SKM-1 (cell line): Measurements from ENCODE around the gene PPP2R5D.
"Not testable (repeated sequence)": the region's sequence is repeated elsewhere in the genome, so short reads cannot be mapped to it uniquely, and the experiment has no call there.

Source experiments
- DNase-seq: peaks from one replicate; lab custom pipeline; 2025; ENCODE audit not compliant: unreplicated experiment; lab: John Stamatoyannopoulos, UW

Gene PPP2R5D

DNA sequence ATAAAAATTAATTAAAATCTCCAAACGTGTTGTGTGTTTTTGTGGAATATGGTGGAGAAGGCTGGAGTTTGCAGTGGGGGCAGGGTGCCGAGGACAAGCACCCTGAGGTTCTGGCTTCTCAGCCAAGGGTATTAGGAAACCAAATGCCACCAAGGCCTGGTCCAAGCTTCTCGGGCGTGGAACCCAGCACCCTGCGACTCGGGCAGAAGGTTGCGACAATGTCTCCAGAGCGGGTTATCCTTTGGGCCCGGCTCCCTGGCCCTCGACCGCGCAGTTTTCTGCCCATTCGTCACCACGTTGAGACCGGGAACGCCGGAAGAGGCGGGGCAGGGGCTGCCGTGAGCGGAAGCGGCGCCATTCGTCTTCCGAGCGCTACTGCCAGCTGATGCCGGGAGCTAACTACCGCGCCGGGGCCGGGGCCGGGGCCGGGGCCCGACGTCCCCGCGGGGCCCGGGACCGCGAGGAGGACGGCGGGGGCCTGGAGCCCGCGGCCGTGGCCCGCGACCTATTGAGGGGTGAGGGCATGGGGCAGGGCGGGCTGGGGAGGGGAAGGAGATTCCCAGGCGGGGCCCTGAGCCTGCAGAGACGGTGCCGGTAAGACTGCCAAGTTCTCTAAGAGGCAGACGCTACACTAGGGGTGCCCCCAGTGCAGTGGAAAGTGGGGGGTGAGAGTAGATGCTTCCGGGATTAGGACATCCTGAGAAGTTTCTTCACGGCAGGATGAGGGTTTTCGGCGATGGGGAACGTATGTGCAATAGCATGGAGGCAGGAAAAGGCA, 37.1 kb downstream of the PPP2R5D start, which contains the start of gene RRP36:
RRP36 (plus strand) TSS at position 354 of the 778 bp plus-strand sequence; CDS start at position 386, 32 bp downstream.
- DNase-seq = peak; percentile 24

DNA sequence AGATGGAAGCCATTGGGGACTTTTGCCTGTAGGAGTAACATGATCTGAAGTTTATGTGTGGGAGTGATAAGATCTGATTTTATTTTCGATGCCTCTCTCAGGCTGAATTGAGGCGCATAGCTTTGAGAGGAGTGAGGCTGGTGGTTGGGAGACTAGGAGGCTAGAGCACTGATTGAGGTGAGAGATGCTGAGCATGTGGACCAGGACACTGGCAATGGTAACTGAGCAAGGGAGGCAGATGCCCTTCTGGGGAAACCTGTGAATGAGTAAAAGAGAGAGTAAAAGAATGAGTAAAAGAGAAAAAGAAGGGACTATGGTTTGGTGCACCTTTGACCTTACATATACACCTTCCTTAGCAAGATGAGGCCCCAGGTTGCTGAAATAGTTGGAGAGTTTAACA, 40.1 kb downstream of the PPP2R5D start:
- no peak for DNase-seq

- DNase-seq = no peak
Observed at GRCh38 chr6:43026365-43026764, 42.0 kb downstream of the PPP2R5D start.

- DNase-seq = no peak
Observed at GRCh38 chr6:43029120-43029519, 44.8 kb downstream of the PPP2R5D start.

DNA sequence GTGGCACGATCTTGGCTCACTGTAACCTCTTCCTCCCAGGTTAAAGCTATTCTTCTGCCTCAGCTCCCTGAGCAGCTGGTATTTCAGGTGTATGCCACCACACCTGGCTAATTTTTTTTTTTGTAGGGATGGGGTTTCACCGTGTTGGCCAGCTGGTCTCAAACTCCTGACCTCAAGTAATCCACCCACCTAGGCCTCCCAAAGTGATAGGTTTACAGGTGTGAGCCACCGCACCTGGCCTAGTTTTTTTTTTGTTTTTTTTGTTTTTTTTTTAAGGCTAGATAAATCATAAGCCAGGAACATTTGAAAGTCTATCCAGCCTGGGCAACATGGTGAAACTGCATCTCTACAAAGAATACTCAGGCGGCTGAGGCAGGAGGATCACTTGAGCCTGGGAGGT, 48.0 kb downstream of the PPP2R5D start:
- DNase-seq = no peak

DNA sequence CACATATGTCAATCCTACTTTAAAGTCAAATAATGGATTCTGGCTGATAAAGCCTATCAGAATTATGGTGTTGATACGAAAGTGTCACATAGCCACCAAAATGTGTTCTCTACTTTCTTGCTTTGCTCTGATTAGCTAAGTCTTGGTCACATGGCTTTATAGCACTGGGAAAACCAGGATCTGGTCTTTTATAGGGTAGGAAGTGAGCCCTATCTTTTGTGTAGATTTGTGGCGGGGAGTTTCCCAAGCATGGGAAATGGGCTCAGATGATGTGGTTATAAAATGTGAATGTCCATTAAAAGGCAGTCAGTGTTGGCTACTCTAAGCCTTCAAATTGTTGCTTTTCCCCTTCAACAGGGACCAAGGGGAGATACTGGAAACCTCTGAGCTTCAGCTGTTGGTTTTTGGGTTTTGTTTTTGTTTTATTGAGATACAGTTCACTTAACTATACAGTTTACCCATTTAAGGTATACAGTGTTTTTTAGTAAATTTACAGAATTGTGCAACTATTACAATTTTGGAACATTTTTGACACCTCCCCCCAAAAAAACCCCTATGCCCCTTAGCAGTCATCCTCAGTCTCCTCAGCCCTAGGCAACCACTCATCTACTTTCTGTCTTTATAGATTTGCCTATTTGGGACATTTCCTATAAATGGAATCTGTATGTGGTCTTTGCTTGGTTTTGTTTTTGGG, 49.3 kb downstream of the PPP2R5D start:
- no peak for DNase-seq

DNA sequence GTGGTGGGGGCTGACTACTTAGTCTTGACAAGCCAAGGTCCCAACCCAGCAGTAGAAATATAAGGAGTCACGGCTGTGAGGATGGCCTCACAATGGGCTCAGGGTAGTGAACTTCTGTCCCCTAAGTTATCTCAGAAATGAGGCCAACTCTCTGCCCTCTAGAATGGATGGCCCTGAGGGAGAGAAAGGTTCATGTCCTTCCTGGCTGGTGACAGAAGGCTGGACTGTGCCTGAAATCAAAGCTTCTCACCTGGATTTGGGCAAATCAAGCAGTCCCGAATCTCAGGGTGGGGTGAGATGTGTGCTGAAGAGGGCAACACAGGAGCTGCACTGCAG, 49.8 kb downstream of the PPP2R5D start:
- DNase-seq = no peak

DNA sequence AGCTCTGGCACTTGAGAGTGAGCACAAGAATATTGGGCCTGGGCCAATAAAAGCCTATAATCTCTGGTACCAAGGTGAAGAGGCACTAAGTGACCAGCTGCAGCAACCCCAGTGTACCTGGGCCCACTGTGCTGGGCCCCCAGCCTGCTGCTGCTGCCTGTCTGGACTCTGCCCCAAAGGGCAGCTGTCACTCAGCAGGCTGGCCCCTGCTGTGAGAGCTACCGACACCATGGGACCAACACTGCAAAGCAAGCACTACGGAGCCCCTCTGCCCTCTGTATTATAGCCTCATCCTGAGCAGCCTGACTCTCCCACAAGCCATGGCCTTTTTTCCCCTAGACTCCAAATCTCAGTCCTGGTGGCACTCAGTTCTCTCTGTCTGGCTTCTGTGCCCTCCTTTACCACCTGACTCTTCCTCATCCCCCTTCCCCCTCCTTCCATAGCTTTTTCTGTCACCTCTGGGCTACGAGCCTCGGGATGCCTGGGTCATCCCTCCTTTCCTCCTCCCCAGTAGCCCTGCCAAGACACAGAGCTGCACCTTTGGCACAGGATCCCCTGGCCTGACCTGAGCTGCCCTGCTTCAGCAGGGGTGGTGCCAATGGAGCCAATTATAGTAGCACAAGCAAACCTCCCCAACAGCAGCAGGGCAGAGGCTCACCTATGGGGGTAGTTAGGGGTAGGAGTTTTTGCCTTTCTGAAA, 51.3 kb downstream of the PPP2R5D start:
- no peak for DNase-seq

DNA sequence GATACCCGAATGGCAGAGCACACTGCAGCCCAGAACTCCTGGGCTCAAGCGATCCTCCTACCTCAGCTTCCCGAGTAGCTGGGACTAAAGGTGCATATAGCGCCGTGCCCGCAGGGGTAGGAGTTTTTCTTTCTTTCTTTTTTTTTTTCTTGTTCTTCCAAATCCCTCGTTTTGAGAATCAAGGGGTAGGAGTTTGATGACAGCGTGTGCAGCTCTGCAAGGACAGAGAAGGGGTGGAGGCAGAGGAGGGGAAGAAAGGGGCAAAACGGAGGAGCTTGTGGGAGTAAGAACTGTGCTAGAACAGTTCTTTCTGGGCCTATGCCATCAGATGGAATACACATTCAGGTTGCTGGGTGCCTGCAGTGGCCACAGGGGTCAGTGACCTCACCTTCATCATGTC, 52.3 kb downstream of the PPP2R5D start:
- DNase-seq = no peak

DNA sequence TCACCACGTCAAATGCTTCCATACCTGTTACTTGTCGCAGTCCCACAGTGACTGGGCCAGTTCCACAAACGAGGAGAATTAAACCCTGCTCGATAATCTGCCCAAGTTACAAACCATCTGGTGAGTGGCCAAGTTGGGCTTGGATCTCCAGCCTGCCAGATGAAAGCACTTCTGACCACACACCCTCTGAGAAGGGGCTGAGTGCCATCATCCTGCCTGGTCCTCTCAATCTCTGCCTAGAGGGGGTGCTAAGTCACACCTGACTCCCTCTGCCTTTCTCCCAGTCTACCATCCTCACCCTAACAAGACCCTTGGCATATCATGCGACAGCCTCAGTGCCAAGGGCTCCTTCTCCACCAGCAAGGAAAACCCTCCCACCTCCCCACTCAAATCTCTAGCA, 52.8 kb downstream of the PPP2R5D start:
- DNase-seq = no peak

- no peak for DNase-seq
Observed at GRCh38 chr6:43037706-43038105, 53.3 kb downstream of the PPP2R5D start.

GRCh38 chr6:43038727-43039126, 54.4 kb downstream of the PPP2R5D start:
- no peak for DNase-seq

- no peak for DNase-seq
Observed at GRCh38 chr6:43040542-43041257, 56.3 kb downstream of the PPP2R5D start.

DNA sequence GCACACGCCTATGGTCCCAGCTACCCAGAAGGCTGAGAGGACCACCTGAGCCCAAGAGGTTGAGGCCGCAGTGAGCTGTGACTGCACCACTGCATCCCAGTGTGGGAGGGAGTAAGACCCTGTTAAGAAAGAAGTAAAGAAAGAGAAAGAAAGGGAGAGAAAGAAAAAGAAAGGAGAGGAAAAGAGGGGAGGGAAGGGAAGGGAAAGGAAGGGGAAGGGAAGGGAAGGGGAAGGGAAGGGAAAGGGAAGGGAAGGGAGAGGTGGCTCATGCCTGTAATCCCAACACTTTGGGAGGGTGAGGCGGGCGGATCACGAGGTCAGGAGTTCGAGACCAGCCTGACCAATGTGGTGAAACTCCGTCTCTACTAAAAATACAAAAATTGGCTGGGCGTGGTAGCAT, 57.1 kb downstream of the PPP2R5D start:
- not testable (repeated sequence) for DNase-seq

- no peak for DNase-seq
Observed at GRCh38 chr6:43043310-43043709, 58.9 kb downstream of the PPP2R5D start.

GRCh38 chr6:43045371-43045930, 61.1 kb downstream of the PPP2R5D start:
- no peak for DNase-seq

- no peak for DNase-seq
Observed at GRCh38 chr6:43047998-43048397, 63.6 kb downstream of the PPP2R5D start.

DNA sequence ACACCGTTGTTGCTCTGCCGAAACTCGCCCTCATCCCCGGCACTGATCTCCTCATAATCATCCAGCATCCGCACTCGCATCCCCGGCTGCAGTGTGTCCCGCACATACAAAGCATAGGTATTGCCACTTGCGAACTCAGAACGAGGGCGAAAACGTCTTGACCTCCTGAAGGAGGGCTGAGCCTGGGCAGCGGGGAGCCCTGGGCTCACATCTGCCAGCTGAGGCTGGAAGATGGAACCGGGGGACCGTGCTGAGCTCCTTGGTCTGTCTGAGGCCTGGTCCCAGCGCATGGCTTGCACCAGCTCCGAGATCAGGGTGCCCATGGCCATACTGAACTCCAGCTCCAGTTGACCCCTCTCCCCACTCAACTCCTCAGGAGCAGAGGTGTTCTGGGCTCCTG, 66.6 kb downstream of the PPP2R5D start:
- DNase-seq = no peak

DNA sequence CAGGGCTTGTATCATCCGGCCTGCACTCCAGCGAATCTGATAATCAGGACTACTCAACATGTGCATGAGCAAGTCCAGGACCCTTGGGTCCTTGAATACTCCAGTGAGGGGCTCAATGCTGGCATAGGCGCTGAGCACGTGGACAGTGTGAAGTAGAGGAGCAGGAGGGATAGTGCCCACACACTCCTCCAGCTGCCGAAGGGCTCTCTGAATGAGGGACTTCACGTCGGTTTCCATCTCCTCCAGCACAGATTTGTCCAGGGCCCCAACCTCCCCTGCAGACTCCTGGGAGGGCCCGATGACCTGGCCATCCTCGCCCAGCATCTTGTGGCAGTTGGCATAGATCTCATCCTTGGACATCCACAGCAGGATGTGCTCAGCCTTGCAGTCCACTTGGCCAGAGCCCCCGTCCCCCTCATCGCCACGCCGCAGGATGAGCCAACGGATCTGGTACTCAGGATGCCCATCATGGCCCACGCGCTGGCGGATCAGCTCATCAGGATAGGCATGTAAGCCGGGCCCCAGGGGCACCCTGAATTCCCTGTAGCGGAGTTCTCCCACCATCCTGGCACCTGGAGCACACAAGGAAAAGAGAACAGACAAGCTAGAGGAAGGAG, 68.0 kb downstream of the PPP2R5D start:
- no peak for DNase-seq

- DNase-seq = no peak
Observed at GRCh38 chr6:43052842-43053544, 68.6 kb downstream of the PPP2R5D start.
